GM19455 (cell line): ENCODE data around the gene AOC3.
"Not testable (repeated sequence)": the region's sequence is repeated elsewhere in the genome, so short reads cannot be mapped to it uniquely, and the experiment has no call there.

Source experiments
- ATAC-seq: cut with Tn5 transposase; IDR thresholded peaks from one replicate; pipeline ENCODE4 v1.9.1; 2021; ENCODE audit not compliant: unreplicated experiment

Gene AOC3

GRCh38 chr17:42891539-42892152 is 40.6 kb downstream of the AOC3 start:
- no peak for ATAC-seq

- ATAC-seq, result no peak
Measured at GRCh38 chr17:42893359-42893758, 42.4 kb downstream of the AOC3 start.

GRCh38 chr17:42894283-42895184 is 43.5 kb downstream of the AOC3 start:
- ATAC-seq, result no peak

GRCh38 chr17:42895185-42895555 is 44.2 kb downstream of the AOC3 start:
- no peak for ATAC-seq

- no peak for ATAC-seq
Measured at GRCh38 chr17:42898147-42898811, 47.3 kb downstream of the AOC3 start.

- ATAC-seq, result not testable (repeated sequence)
Measured at GRCh38 chr17:42899981-42900380, 49.0 kb downstream of the AOC3 start.

GRCh38 chr17:42900460-42901331 is 49.7 kb downstream of the AOC3 start, which contains the start of gene G6PC1:
G6PC1 (plus strand) TSS chr17:42900799; CDS start chr17:42900877, 78 bp downstream.
- no peak for ATAC-seq

- no peak for ATAC-seq
Measured at GRCh38 chr17:42901535-42902229, 50.7 kb downstream of the AOC3 start.

- ATAC-seq, result no peak
Measured at GRCh38 chr17:42904110-42904469, 53.1 kb downstream of the AOC3 start.

GRCh38 chr17:42906772-42907446 is 55.9 kb downstream of the AOC3 start:
- ATAC-seq, result no peak
